HCT116 (cell line): ENCODE results near the gene PRSS36. TPM values are rescaled to one million over a fixed set of nuclear protein-coding genes. Genes with fewer than 3 reads are reported as not detected.
"Not testable (repeated sequence)": the region's sequence is repeated elsewhere in the genome, so short reads cannot be mapped to it uniquely, and the experiment has no call there.

Experiments used
- ATAC-seq: fragments of 200-7000 bp; cut with Tn5 transposase; 2 replicates; pipeline ENCODE4 v1.9.1; 2020; ENCODE audit warnings: mild to moderate bottlenecking, moderate library complexity
- BruUV-seq: library from RNA; stranded (reverse); fragments of 400-500 nt; replicated peaks from 2 replicates; lab custom pipeline; 2021; lab: Mats Ljungman, UMichigan
- CTCF ChIA-PET: fragments of 300-600 bp; sonication (Branson Sonifier 250); formaldehyde crosslinking; loops from one replicate; lab custom pipeline; 2021; ENCODE audit warnings: antibody characterized with exemption; lab: Charles Lee
- POLR2A ChIA-PET: fragments of 300-600, 350-600 bp; sonication (Branson Sonifier 250); formaldehyde crosslinking; loops from one replicate; lab custom pipeline; 2021; ENCODE audit warnings: antibody characterized with exemption; lab: Charles Lee
- RAD21 ChIA-PET, 2 experiments: fragments of 300-600 bp; sonication (Branson Sonifier 250); formaldehyde crosslinking; loops; one replicate each; lab custom pipeline; 2023; ENCODE audit warnings: low total read pairs in 2 of 2; ENCODE audit not compliant: uncharacterized antibody in 2 of 2, unreplicated experiment in 2 of 2, low non-redundant PET in 1 of 2; lab: Charles Lee
- DNase-seq: peaks from one replicate; pipeline ENCODE4 v3.0.0-alpha.2; 2010; ENCODE audit warnings: low read depth, low spot score
- H2AFZ ChIP-seq: fragments of 200-600 bp; shearing (Covaris generic), sonication (generic); 2 replicates; pipeline ENCODE4 v1.6.1; 2017; ENCODE audit warnings: low read depth, mixed run types, mixed read lengths, antibody characterized with exemption, low read length; ENCODE audit not compliant: poor library complexity, severe bottlenecking
- H3K27ac ChIP-seq: 2 replicates; pipeline ENCODE4 v1.5.1; 2012; ENCODE audit warnings: low read depth, low read length
- H3K27me3 ChIP-seq: fragments of 200-600 bp; sonication (generic); 2 replicates; pipeline ENCODE4 v1.6.1; 2016; ENCODE audit warnings: mixed run types, low read length, mixed read lengths; ENCODE audit not compliant: insufficient read depth
- H3K36me3 ChIP-seq, 2 experiments: fragments of 200-500 bp in 1 of 2; fragments of 200-600 bp in 1 of 2; sonication (Bioruptor generic) in 1 of 2; sonication (generic) in 1 of 2; 2 replicates each; pipeline versions ENCODE4 v1.5.1 to v1.6.1; 2014 to 2016; ENCODE audit warnings: low read length in 2 of 2, inconsistent platforms in 1 of 2, mixed read lengths in 1 of 2, mixed run types in 1 of 2; ENCODE audit not compliant: insufficient read depth in 2 of 2, control insufficient read depth in 1 of 2
- H3K4me1 ChIP-seq, 2 experiments: fragments of 200-600 bp in 1 of 2; sonication (generic) in 1 of 2; 2 replicates each; pipeline versions ENCODE4 v1.5.1 to v1.6.1; 2012 to 2017; ENCODE audit warnings: low read length in 2 of 2, inconsistent platforms in 1 of 2, mild to moderate bottlenecking in 1 of 2, mixed read lengths in 1 of 2, mixed run types in 1 of 2, moderate library complexity in 1 of 2; ENCODE audit not compliant: insufficient read depth in 2 of 2, control insufficient read depth in 1 of 2
- H3K4me2 ChIP-seq: fragments of 200-600 bp; sonication (generic); 2 replicates; pipeline ENCODE4 v1.6.1; 2017; ENCODE audit warnings: mixed run types, low read length, mixed read lengths
- H3K4me3 ChIP-seq, 2 experiments: fragments of 200-600 bp in 1 of 2; sonication (generic) in 1 of 2; replicated peaks in 1 of 2; 2 replicates each; pipeline ENCODE4 v1.5.1; 2011 to 2016; ENCODE audit warnings: low read length in 2 of 2, control low read depth in 1 of 2, low read depth in 1 of 2, mild to moderate bottlenecking in 1 of 2, mixed read lengths in 1 of 2, mixed run types in 1 of 2
- H3K79me2 ChIP-seq: fragments of 200-600 bp; sonication (generic); 2 replicates; pipeline ENCODE4 v1.6.1; 2017; ENCODE audit warnings: mild to moderate bottlenecking, mixed run types, low read length, moderate library complexity, mixed read lengths; ENCODE audit not compliant: insufficient read depth
- H3K9ac ChIP-seq: fragments of 200-600 bp; sonication (generic); 2 replicates; pipeline ENCODE4 v1.6.1; 2016; ENCODE audit warnings: low read length, mixed read lengths
- H3K9me2 ChIP-seq: fragments of 200-600 bp; sonication (generic), shearing (Covaris generic); 2 replicates; pipeline ENCODE4 v1.6.1; 2017; ENCODE audit warnings: mixed run types, mild to moderate bottlenecking, moderate library complexity; ENCODE audit not compliant: insufficient read depth
- H3K9me3 ChIP-seq, 2 experiments: fragments of 200-500 bp in 1 of 2; fragments of 200-600 bp in 1 of 2; sonication (Bioruptor generic) in 1 of 2; sonication (generic) in 1 of 2; 2 replicates each; pipeline ENCODE4 v1.6.1; 2014 to 2017; ENCODE audit warnings: low read length in 2 of 2, mixed read lengths in 2 of 2, inconsistent platforms in 1 of 2, low read depth in 1 of 2, mild to moderate bottlenecking in 1 of 2, mixed run types in 1 of 2, moderate library complexity in 1 of 2; ENCODE audit not compliant: control insufficient read depth in 1 of 2, insufficient read depth in 1 of 2
- H4K20me1 ChIP-seq: fragments of 200-600 bp; sonication (generic), shearing (Covaris generic); 2 replicates; pipeline ENCODE4 v1.6.1; 2017; ENCODE audit warnings: mixed run types, mild to moderate bottlenecking, moderate library complexity; ENCODE audit not compliant: insufficient read depth
- FOSL1 ChIP-seq: IDR thresholded peaks from 2 replicates; pipeline ENCODE4 v1.6.1; 2012; ENCODE audit warnings: low read depth
- JUND ChIP-seq: IDR thresholded peaks from 2 replicates; pipeline ENCODE4 v1.6.1; 2012
- POLR2AphosphoS5 ChIP-seq: IDR thresholded peaks from 2 replicates; pipeline ENCODE4 v1.6.1; 2011; ENCODE audit warnings: mild to moderate bottlenecking, low read depth, low read length, moderate library complexity
- RAD21 ChIP-seq: IDR thresholded peaks from 2 replicates; pipeline ENCODE4 v1.6.1; 2012; ENCODE audit warnings: low read depth, mild to moderate bottlenecking
- YY1 ChIP-seq: IDR thresholded peaks from 2 replicates; pipeline ENCODE4 v1.6.1; 2011; ENCODE audit warnings: low read length, low read depth, moderate library complexity, mild to moderate bottlenecking; ENCODE audit not compliant: insufficient replicate concordance; ENCODE audit errors: extremely low read depth
- ZFX ChIP-seq: fragments of 450-650 bp; IDR thresholded peaks from 2 replicates; pipeline ENCODE4 v1.6.1; 2017
- intact Hi-C: fragments of 100-400 bp; cut with micrococcal nuclease; formaldehyde crosslinking; loops from 2 replicates; pipeline ENCODE4 v1.10.0; 2022
- total RNA-seq: library from RNA; stranded (reverse); gene quantifications from one replicate; pipeline ENCODE4 v1.2.1, GENCODE V29; 2021; ENCODE audit not compliant: unreplicated experiment
- TF ChIP-seq, protein P1 (sequence below): IDR thresholded peaks from 2 replicates; pipeline ENCODE4 v1.6.1; 2012
- TF ChIP-seq, protein P2 (sequence below), 3 experiments: fragments of 200-600 bp in 1 of 3; sonication (generic) in 1 of 3; IDR thresholded peaks in 2 of 3; conservative IDR thresholded peaks in 1 of 3; 2 replicates each; pipeline ENCODE4 v1.5.1; 2012 to 2017; ENCODE audit warnings: low read depth in 2 of 3, low read length in 2 of 3, antibody characterized with exemption in 1 of 3, borderline replicate concordance in 1 of 3, control low read depth in 1 of 3, mild to moderate bottlenecking in 1 of 3, mixed read lengths in 1 of 3, mixed run types in 1 of 3, moderate library complexity in 1 of 3; ENCODE audit not compliant: insufficient read depth in 1 of 3

PRSS36 gene
- total RNA-seq, 1 experiment from 2014 or later: not detected

DNA sequence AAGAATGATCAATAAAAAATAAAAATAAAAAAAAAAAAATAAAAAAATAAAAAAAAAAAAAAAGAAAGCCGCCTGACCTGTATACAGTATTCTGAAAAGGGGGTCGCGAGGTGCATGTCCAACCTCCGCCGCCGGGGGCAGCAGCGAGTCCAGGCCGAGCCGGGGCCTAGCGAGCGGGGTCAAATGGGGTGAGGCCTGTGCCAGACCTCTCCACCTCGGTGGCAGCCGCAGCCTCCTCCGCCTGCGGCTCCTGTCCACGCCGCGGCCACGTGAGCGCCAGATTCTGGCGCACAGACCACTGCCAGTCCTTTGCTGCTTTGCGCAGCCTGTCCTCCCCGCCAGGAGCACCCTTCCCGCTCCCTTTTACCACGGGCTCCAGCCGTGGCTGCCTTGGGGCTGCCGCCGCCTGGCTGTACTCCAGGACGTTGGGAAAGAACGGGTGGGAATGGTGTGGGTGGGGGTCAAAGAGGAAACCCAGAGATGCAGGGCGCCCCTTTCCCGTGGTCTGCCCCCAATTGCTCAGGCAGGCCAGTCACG lies 44.1 kb downstream of the PRSS36 start:
- intact Hi-C loops: loop anchor here (5.0 kb wide), 1 partner anchor 337 kb away; the partner anchor contains the start of gene ZNF843
- ChIA-PET RAD21 (no interaction called here), CTCF (no interaction called here)
- H4K20me1 ChIP-seq: no peaks in the 10 kb centered on the region
- peaks cover 17 to 30% of the 10 kb centered on the region in 2 experiments; a peak in 3 of 4 replicates for H3K4me1 ChIP-seq
- DNase-seq (no peak), ATAC-seq (peak; percentile 77)
- peak overlapping the region; percentile 57 for H3K9ac ChIP-seq
- peak overlapping the region; percentile 22 to 33; a peak in 2 of 4 replicates for H3K4me3 ChIP-seq
- H3K27ac ChIP-seq: peak overlapping the region; percentile 70; the same call in 1 of the 2 replicates
- peak overlapping the region; percentile 73 for H3K4me2 ChIP-seq
- TF ChIP-seq, protein P1, sequence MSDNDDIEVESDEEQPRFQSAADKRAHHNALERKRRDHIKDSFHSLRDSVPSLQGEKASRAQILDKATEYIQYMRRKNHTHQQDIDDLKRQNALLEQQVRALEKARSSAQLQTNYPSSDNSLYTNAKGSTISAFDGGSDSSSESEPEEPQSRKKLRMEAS: peak; percentile 63
- TF ChIP-seq RAD21: peak; percentile 51
- TF ChIP-seq POLR2AphosphoS5: peak; percentile 40; the same call in 1 of the 2 replicates
- TF ChIP-seq, protein P2, sequence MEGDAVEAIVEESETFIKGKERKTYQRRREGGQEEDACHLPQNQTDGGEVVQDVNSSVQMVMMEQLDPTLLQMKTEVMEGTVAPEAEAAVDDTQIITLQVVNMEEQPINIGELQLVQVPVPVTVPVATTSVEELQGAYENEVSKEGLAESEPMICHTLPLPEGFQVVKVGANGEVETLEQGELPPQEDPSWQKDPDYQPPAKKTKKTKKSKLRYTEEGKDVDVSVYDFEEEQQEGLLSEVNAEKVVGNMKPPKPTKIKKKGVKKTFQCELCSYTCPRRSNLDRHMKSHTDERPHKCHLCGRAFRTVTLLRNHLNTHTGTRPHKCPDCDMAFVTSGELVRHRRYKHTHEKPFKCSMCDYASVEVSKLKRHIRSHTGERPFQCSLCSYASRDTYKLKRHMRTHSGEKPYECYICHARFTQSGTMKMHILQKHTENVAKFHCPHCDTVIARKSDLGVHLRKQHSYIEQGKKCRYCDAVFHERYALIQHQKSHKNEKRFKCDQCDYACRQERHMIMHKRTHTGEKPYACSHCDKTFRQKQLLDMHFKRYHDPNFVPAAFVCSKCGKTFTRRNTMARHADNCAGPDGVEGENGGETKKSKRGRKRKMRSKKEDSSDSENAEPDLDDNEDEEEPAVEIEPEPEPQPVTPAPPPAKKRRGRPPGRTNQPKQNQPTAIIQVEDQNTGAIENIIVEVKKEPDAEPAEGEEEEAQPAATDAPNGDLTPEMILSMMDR (IDR thresholded peaks at IDR 0.05 in 2 of 3, conservative IDR thresholded peaks at IDR 0.05 in 1 of 3; ENCODE audit: borderline replicate concordance in 1 of 3, insufficient read depth in 1 of 3, low read depth in 2 of 3, low read length in 2 of 3): peak; percentile 38 to 84 (median 58); a peak in 5 of 6 replicates
- no peak for TF ChIP-seq FOSL1
- TF ChIP-seq YY1: no peak
- TF ChIP-seq ZFX: peak; percentile 73; the same call in 1 of the 2 replicates
- TF ChIP-seq JUND: no peak
- TF ChIP-seq, all 23 proteins: peak for 5
- no peaks in the 10 kb centered on the region for H3K9me3 ChIP-seq
- POLR2A ChIA-PET: no interaction called here
- peaks cover 16% of the 10 kb centered on the region for H3K79me2 ChIP-seq
- peaks cover 9 to 15% of the 10 kb centered on the region in 2 experiments for H3K36me3 ChIP-seq
- no peaks in the 10 kb centered on the region for H3K27me3 ChIP-seq
- no TSS peak for BruUV-seq
- no peaks in the 10 kb centered on the region for H3K9me2 ChIP-seq
- peak overlapping the region; percentile 78 for H2AFZ ChIP-seq

DNA sequence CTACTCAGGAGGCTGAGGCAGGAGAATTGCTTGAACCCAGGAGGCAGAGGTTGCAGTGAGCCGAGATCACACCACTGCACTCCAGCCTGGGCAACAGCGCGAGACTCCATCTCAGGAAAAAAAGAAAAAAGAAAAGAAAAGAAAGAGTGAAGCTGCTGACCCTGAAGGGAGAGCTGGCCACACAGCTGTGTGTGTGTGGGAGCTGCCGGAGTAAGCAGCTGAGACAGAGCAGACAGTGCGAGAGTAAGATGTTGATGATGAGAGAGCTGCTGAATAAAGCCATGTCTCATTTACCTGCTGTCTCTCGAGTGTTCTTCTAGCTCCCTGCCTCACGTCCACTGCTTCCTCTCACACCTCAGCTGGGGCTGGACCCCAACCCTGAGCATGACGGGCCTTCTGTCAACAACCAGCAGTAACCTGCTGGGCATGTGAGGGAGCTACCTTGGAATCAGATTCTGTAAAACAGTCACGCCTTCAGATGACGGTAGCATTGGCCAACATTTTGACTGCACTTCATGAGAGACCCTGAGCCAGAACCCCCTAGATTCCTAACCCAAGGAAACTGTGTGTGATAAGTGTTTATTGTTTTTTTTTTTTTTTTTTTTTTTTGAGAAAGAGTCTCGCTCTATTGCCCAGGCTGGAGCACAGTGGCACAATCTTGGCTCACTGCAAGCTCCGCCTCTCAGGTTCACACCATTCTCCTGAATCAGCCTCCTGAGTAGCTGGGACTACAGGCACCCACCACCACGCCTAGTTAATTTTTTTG lies 48.8 kb downstream of the PRSS36 start:
- H2AFZ ChIP-seq, H3K9ac ChIP-seq, intact Hi-C loops, DNase-seq, H3K27me3 ChIP-seq, BruUV-seq, H3K4me3 ChIP-seq, H3K36me3 ChIP-seq, H3K9me2 ChIP-seq, H4K20me1 ChIP-seq, H3K79me2 ChIP-seq, ATAC-seq, H3K27ac ChIP-seq, H3K9me3 ChIP-seq: not testable (repeated sequence)
- POLR2A ChIA-PET: interaction anchor here (0.6 to 3.5 kb wide), 3 partner anchors 16 to 70 kb away, joined by 4 to 14 read pairs (median 5); partner anchors contain the start of genes KAT8, ZNF646 and ZNF668
- RAD21 ChIA-PET: interaction anchor here in 1 of 2 experiments (0.6 to 0.7 kb wide), 2 partner anchors 10 to 244 kb away, joined by 3 to 4 read pairs; no protein-coding TSS in a partner anchor
- H3K4me2 ChIP-seq: peak overlapping the region; percentile 17; the same call in 1 of the 2 replicates
- peaks cover 11 to 18% of the 10 kb centered on the region in 2 experiments; a peak in 3 of 4 replicates for H3K4me1 ChIP-seq
- CTCF ChIA-PET: interaction anchor here (1.5 to 2.2 kb wide), 2 partner anchors 41 to 116 kb away, joined by 3 to 7 read pairs; partner anchors contain the start of gene HSD3B7
